Activated naive CD4-positive, alpha-beta T cell treated with anti-CD3 and anti-CD28 coated beads for 36 hours (primary cell): Measurements from ENCODE around the gene GNA14. TPM values are rescaled to one million over a fixed set of nuclear protein-coding genes. Genes with fewer than 3 reads are reported as not detected.

ENCODE experiments used
- CTCF ChIA-PET: fragments of 350-600 bp; sonication (Branson Sonifier 250); formaldehyde crosslinking; loops from one replicate; lab custom pipeline; 2021; ENCODE audit warnings: antibody characterized with exemption; lab: Charles Lee
- DNase-seq: peaks from one replicate; pipeline ENCODE4 v3.0.0-alpha.2; 2020
- H3K27ac Mint-ChIP-seq: one replicate; pipeline ENCODE4 v1.8.0; 2021; ENCODE audit warnings: mild to moderate bottlenecking, mixed read lengths
- H3K27me3 Mint-ChIP-seq: one replicate; pipeline ENCODE4 v1.8.0; 2021; ENCODE audit warnings: low read depth, mixed read lengths
- H3K36me3 Mint-ChIP-seq: one replicate; pipeline ENCODE4 v1.8.0; 2021; ENCODE audit warnings: low read depth, mixed read lengths
- H3K4me1 Mint-ChIP-seq: one replicate; pipeline ENCODE4 v1.8.0; 2021; ENCODE audit warnings: low read depth, mixed read lengths
- H3K4me3 Mint-ChIP-seq: one replicate; pipeline ENCODE4 v1.8.0; 2021; ENCODE audit warnings: mild to moderate bottlenecking, moderate library complexity, mixed read lengths
- H3K9me3 Mint-ChIP-seq: one replicate; pipeline ENCODE4 v1.8.0; 2021; ENCODE audit warnings: mixed read lengths
- intact Hi-C: fragments of 100-400 bp; cut with micrococcal nuclease; formaldehyde crosslinking; loops from one replicate; pipeline ENCODE4 v1.15.1; 2023
- total RNA-seq, 2 experiments: library from RNA; stranded (reverse); gene quantifications; one replicate each; pipeline ENCODE4 v1.2.3, GENCODE V29; 2021

The GNA14 gene
- total RNA-seq, 2 experiments from 2014 or later, result not detected

DNA sequence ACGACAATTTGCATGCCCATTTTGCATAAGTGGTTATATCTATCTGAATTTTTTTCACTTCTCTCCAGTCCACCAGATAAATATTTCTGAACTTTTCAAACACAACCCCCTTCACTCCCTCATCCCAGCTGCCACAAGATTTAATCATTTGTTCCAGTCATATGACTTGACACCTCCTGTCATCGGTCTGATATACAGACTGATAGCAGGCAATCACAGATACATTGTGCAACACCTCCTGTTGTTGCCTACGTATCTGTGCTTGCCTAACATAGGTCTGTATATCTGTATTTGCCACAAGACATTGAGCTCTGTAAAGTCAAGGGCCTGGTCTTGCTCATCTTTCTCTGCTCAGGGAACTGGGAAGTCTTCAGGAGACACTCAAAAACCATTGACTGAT, 65.6 kb downstream of the GNA14 start:
- Mint-ChIP-seq H3K27me3 (peaks cover 17% of the 10 kb centered on the region), H3K36me3 (no peaks in the 10 kb centered on the region), H3K4me1 (no peaks in the 10 kb centered on the region), H3K27ac (no peak overlapping the region), H3K9me3 (no peaks in the 10 kb centered on the region), H3K4me3 (no peak overlapping the region)
- CTCF ChIA-PET, result no interaction called here
- intact Hi-C loops, result no loop called here
- DNase-seq, result no peak

- Mint-ChIP-seq H3K4me1 (no peaks in the 10 kb centered on the region), H3K4me3 (no peak overlapping the region), H3K9me3 (no peaks in the 10 kb centered on the region), H3K27ac (no peak overlapping the region), H3K27me3 (peaks cover 5% of the 10 kb centered on the region), H3K36me3 (no peaks in the 10 kb centered on the region)
- CTCF ChIA-PET, result no interaction called here
- DNase-seq, result peak; percentile 34
- intact Hi-C loops, result no loop called here
Measured at GRCh38 chr9:77575785-77576184, 72.3 kb downstream of the GNA14 start.

GRCh38 chr9:77569335-77569734, 78.8 kb downstream of the GNA14 start:
- CTCF ChIA-PET, result no interaction called here

DNA sequence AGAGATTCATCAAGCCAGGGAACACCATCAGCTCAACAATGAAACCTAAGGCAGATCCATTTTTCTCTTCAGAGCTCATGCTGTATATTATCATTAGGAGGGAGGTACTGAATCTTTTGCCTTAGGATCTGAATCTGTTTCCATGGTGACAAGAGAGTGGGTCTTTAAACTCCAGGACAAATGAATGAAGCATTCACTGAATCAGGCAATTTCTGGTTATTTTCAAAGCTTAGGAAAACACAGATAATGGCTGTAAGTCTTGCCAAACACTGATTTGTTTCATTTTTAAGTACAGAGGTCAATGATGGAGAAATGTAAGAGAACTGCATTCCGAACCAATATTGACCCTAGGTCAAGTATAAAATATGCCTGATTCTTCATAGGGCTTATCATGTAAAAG, 84.9 kb downstream of the GNA14 start:
- CTCF ChIA-PET, result interaction anchor here (1.5 kb wide), 1 partner anchor 105 kb away, joined by 3 read pairs; no protein-coding TSS in a partner anchor
- H3K9me3 Mint-ChIP-seq, result no peaks in the 10 kb centered on the region
- peaks cover 13% of the 10 kb centered on the region for H3K27me3 Mint-ChIP-seq
- H3K36me3 Mint-ChIP-seq, result no peaks in the 10 kb centered on the region
- peaks cover 7% of the 10 kb centered on the region for H3K4me1 Mint-ChIP-seq
- H3K4me3 Mint-ChIP-seq, result no peak overlapping the region
- intact Hi-C loops, result loop anchor here (2.0 to 5.0 kb wide), 2 partner anchors 164 to 556 kb away; no protein-coding TSS in a partner anchor
- no peak overlapping the region for H3K27ac Mint-ChIP-seq
- DNase-seq, result no peak

More at GRCh38 chr9:77569335-77569734, 78.8 kb downstream of the GNA14 start:
- Mint-ChIP-seq H3K27me3 (peaks cover 11% of the 10 kb centered on the region), H3K36me3 (no peaks in the 10 kb centered on the region), H3K27ac (no peak overlapping the region), H3K4me1 (no peaks in the 10 kb centered on the region), H3K4me3 (no peak overlapping the region), H3K9me3 (no peaks in the 10 kb centered on the region)
- no peak for DNase-seq
- intact Hi-C loops, result no loop called here

DNA sequence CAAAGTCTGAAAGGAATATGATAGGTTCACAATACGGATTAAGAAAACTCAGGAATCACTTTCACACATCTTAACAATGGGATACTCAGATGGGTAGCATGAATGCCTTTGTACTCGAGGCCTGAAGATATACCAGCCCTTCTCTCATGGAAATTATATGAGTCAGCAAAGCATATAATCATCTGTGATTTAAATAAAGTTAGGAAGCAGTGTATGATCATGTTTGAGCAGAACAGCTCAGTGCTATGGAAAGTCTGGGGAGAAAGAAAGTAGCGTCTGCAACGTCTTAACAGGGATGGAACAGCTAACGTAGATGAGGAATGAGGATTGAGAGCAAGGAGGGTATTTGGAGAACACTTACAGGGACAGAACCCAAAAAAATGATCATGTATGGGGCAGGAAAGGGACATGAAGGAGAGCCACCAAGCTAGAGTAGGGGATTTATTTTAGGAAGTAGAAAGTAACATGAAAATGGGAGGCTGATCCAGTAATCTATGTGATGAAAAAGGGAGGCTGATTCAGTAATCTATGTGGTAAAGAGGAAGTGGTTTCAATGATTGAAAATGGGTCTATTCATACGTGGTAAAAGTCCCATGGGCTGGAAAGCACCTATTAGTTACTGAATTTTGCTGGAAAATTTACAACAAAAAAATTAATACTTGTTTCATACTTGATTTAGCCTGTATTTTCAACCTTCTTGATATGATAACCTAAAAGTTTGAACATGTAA, 85.9 kb downstream of the GNA14 start:
- CTCF ChIA-PET, result no interaction called here

GRCh38 chr9:77561331-77562018, 86.6 kb downstream of the GNA14 start:
- CTCF ChIA-PET, result no interaction called here

More for the DNA sequence above, 85.9 kb downstream of the GNA14 start:
- Mint-ChIP-seq H3K9me3 (no peaks in the 10 kb centered on the region), H3K27ac (no peak overlapping the region), H3K27me3 (peaks cover 10% of the 10 kb centered on the region), H3K4me3 (no peak overlapping the region), H3K36me3 (no peaks in the 10 kb centered on the region), H3K4me1 (peaks cover 7% of the 10 kb centered on the region)
- DNase-seq, result no peak
- intact Hi-C loops, result loop anchor here (1.0 to 5.0 kb wide), 3 partner anchors 86 to 557 kb away; no protein-coding TSS in a partner anchor

DNA sequence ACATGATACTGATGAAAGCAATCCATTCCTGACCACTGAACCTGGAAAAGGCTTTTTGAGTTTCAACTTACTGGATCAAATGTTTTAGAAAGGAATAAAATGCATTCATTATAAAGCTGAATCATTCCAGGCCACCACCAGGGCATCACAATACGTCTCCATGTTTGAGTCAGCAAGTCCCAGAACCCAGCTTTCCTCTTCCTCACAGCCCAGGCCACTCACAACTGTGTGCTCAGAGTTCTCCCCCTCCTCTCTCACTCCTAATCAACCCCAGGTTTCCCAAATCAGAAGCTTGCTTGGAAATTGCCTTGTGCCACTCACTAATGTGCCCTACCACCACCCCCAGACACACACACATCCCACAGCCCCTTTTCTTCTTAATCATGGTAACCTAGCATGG, 91.7 kb downstream of the GNA14 start:
- intact Hi-C loops, result no loop called here
- H3K4me1 Mint-ChIP-seq, result no peaks in the 10 kb centered on the region
- CTCF ChIA-PET, result interaction anchor here (1.2 kb wide), 1 partner anchor 18 kb away, joined by 4 read pairs; no protein-coding TSS in a partner anchor
- H3K4me3 Mint-ChIP-seq, result no peak overlapping the region
- DNase-seq, result no peak
- no peaks in the 10 kb centered on the region for H3K27me3 Mint-ChIP-seq
- H3K36me3 Mint-ChIP-seq, result no peaks in the 10 kb centered on the region
- no peak overlapping the region for H3K27ac Mint-ChIP-seq
- no peaks in the 10 kb centered on the region for H3K9me3 Mint-ChIP-seq

More at GRCh38 chr9:77561331-77562018, 86.6 kb downstream of the GNA14 start:
- no peaks in the 10 kb centered on the region for H3K9me3 Mint-ChIP-seq
- no peak for DNase-seq
- peaks cover 10% of the 10 kb centered on the region for H3K27me3 Mint-ChIP-seq
- intact Hi-C loops, result loop anchor here (1.0 to 5.0 kb wide), 3 partner anchors 85 to 557 kb away; no protein-coding TSS in a partner anchor
- H3K4me1 Mint-ChIP-seq, result peaks cover 7% of the 10 kb centered on the region
- H3K36me3 Mint-ChIP-seq, result no peaks in the 10 kb centered on the region
- H3K27ac Mint-ChIP-seq, result no peak overlapping the region
- H3K4me3 Mint-ChIP-seq, result no peak overlapping the region

GRCh38 chr9:77554586-77555105, 93.5 kb downstream of the GNA14 start:
- CTCF ChIA-PET, result no interaction called here
- Mint-ChIP-seq H3K4me3 (no peak overlapping the region), H3K27ac (no peak overlapping the region), H3K27me3 (no peaks in the 10 kb centered on the region), H3K4me1 (no peaks in the 10 kb centered on the region), H3K36me3 (no peaks in the 10 kb centered on the region), H3K9me3 (no peaks in the 10 kb centered on the region)
- no peak for DNase-seq
- intact Hi-C loops, result no loop called here

DNA sequence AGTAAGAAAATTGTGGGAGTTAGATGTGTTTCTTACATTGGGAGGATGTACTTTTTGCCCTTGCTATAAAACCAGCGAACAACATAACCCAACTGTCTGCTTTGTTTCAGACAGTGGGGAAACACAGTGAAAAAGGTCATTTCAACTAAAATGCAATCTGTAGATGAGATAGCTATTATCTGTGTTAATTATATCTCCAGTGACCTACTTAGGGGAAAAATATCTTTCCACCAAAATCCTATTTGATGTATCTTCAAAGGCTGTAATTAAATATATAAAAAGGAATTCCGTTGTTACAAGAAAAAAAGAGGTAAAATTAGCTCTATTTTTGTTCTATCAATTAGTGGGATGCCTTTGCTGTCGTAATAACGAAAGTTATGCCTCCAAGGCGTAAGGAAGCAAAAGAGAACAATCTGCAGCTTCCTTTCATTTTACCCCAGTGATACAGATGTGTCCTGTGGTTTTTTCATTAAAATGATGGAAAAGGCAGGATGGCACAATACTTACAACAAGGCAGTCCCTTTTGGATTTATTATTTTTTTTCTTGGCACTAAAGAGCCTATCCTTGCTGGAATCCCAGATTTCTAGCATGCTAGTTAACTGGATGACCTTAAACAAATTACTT, 100.9 kb downstream of the GNA14 start:
- Mint-ChIP-seq H3K27me3 (peaks cover 4% of the 10 kb centered on the region), H3K36me3 (no peaks in the 10 kb centered on the region), H3K27ac (no peak overlapping the region), H3K4me3 (no peak overlapping the region), H3K4me1 (no peaks in the 10 kb centered on the region), H3K9me3 (peaks cover 2% of the 10 kb centered on the region)
- no peak for DNase-seq
- intact Hi-C loops, result no loop called here
- CTCF ChIA-PET, result interaction anchor here (0.6 kb wide), 1 partner anchor 397 kb away, joined by 3 read pairs; no protein-coding TSS in a partner anchor

GRCh38 chr9:77546376-77546950, 101.7 kb downstream of the GNA14 start:
- Mint-ChIP-seq H3K27ac (no peak overlapping the region), H3K27me3 (peaks cover 4% of the 10 kb centered on the region), H3K4me3 (no peak overlapping the region), H3K9me3 (peaks cover 10% of the 10 kb centered on the region), H3K4me1 (no peaks in the 10 kb centered on the region), H3K36me3 (no peaks in the 10 kb centered on the region)
- CTCF ChIA-PET, result no interaction called here
- no peak for DNase-seq
- intact Hi-C loops, result no loop called here

DNA sequence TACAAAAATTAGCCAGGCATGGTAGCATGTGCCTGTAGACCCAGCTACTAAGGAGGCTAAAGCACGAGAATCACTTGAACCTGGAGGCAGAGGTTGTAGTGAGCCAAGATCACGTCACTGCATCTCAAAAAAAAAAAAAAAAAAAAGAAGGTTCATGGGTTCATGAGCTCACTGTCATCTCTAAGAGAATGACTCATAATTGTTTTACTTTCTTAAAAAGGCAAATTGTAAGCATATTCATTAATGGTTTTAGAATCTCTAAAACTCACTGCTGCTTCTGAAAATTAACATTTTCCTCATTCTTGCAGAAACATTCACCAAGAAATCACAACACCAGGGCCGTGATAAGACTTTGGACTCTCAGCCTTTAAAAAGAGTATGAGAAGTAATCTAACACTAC, 103.6 kb downstream of the GNA14 start:
- Mint-ChIP-seq H3K27ac (no peak overlapping the region), H3K27me3 (peaks cover 4% of the 10 kb centered on the region), H3K4me3 (no peak overlapping the region), H3K36me3 (peaks cover 2% of the 10 kb centered on the region), H3K9me3 (peaks cover 26% of the 10 kb centered on the region), H3K4me1 (no peaks in the 10 kb centered on the region)
- DNase-seq, result no peak
- CTCF ChIA-PET, result no interaction called here
- intact Hi-C loops, result no loop called here
